Hepatic stellate cell (primary cell): ENCODE measurements around the gene RPL10.

ENCODE experiments used
- DNase-seq: peaks from one replicate; pipeline ENCODE4 v3.0.0; 2011; ENCODE audit warnings: low spot score

Gene RPL10

GRCh38 chrX:154449618-154450017 lies 51.4 kb downstream of the RPL10 start:
- DNase-seq: no peak

- DNase-seq: no peak
Observed at GRCh38 chrX:154450312-154450711, 52.1 kb downstream of the RPL10 start.
